ENCODE results near the gene DZIP1L. TPM values are rescaled to one million over a fixed set of nuclear protein-coding genes. Genes with fewer than 3 reads are reported as not detected.

The DZIP1L gene
- total and polyA plus RNA-seq, 2 donors: 1.1 to 1.5 TPM

GRCh38 chr3:138051947-138052802 lies 63.2 kb downstream of the DZIP1L start:
- Histone ChIP-seq H3K27ac (ENCODE audit: low read depth in 1 of 2, low read length in 1 of 2) (no peak overlapping the region), H3K9me3 (ENCODE audit: control insufficient read depth in 2 of 2, insufficient read depth in 1 of 2, low read length in 1 of 2) (no peaks in the 10 kb centered on the region), H3K4me3 (ENCODE audit: low read length in 2 of 2) (no peak overlapping the region), H3K27me3 (ENCODE audit: control insufficient read depth in 2 of 2, insufficient read depth in 1 of 2, low read length in 1 of 2) (no peaks in the 10 kb centered on the region), H3K4me1 (ENCODE audit: control insufficient read depth in 2 of 2, insufficient read depth in 2 of 2, low read length in 2 of 2) (no peaks in the 10 kb centered on the region), H3K36me3 (ENCODE audit: control insufficient read depth in 2 of 2, insufficient read depth in 2 of 2, low read length in 1 of 2) (no peaks in the 10 kb centered on the region)
- peak in 3 of 9 donors; percentile 3 to 7 (median 5) for DNase-seq (ENCODE audit: low read depth in 6 of 9, low spot score in 9 of 9)
- 56% methylated on average over 8 of the region's 8 CpGs for WGBS

GRCh38 chr3:138049157-138049919 lies 66.1 kb downstream of the DZIP1L start:
- 97% methylated on average over 9 of the region's 9 CpGs for WGBS
- H3K27me3 ChIP-seq (ENCODE audit: control insufficient read depth in 2 of 2, insufficient read depth in 1 of 2, low read length in 1 of 2): no peaks in the 10 kb centered on the region
- no peak overlapping the region for H3K27ac ChIP-seq (ENCODE audit: low read depth in 1 of 2, low read length in 1 of 2)
- DNase-seq (ENCODE audit: low read depth in 6 of 9, low spot score in 9 of 9): no peak
- no peaks in the 10 kb centered on the region for H3K36me3 ChIP-seq (ENCODE audit: control insufficient read depth in 2 of 2, insufficient read depth in 2 of 2, low read length in 1 of 2)
- H3K9me3 ChIP-seq (ENCODE audit: control insufficient read depth in 2 of 2, insufficient read depth in 1 of 2, low read length in 1 of 2): no peaks in the 10 kb centered on the region
- H3K4me3 ChIP-seq (ENCODE audit: low read length in 2 of 2): no peak overlapping the region
- H3K4me1 ChIP-seq (ENCODE audit: control insufficient read depth in 2 of 2, insufficient read depth in 2 of 2, low read length in 2 of 2): no peaks in the 10 kb centered on the region

GRCh38 chr3:138047596-138048158 lies 67.7 kb downstream of the DZIP1L start:
- H3K4me1 ChIP-seq (ENCODE audit: control insufficient read depth in 2 of 2, insufficient read depth in 2 of 2, low read length in 2 of 2): no peaks in the 10 kb centered on the region
- H3K36me3 ChIP-seq (ENCODE audit: control insufficient read depth in 2 of 2, insufficient read depth in 2 of 2, low read length in 1 of 2): no peaks in the 10 kb centered on the region
- no peak overlapping the region for H3K4me3 ChIP-seq (ENCODE audit: low read length in 2 of 2)
- DNase-seq (ENCODE audit: low read depth in 6 of 9, low spot score in 9 of 9): no peak
- H3K27ac ChIP-seq (ENCODE audit: low read depth in 1 of 2, low read length in 1 of 2): no peak overlapping the region
- 89% methylated on average over 5 of the region's 5 CpGs for WGBS
- no peaks in the 10 kb centered on the region for H3K9me3 ChIP-seq (ENCODE audit: control insufficient read depth in 2 of 2, insufficient read depth in 1 of 2, low read length in 1 of 2)
- no peaks in the 10 kb centered on the region for H3K27me3 ChIP-seq (ENCODE audit: control insufficient read depth in 2 of 2, insufficient read depth in 1 of 2, low read length in 1 of 2)

- no peaks in the 10 kb centered on the region for H3K9me3 ChIP-seq (ENCODE audit: control insufficient read depth in 2 of 2, insufficient read depth in 1 of 2, low read length in 1 of 2)
- WGBS: 94% methylated on average over 3 of the region's 3 CpGs
- H3K36me3 ChIP-seq (ENCODE audit: control insufficient read depth in 2 of 2, insufficient read depth in 2 of 2, low read length in 1 of 2): no peaks in the 10 kb centered on the region
- DNase-seq (ENCODE audit: low read depth in 6 of 9, low spot score in 9 of 9): no peak
- no peak overlapping the region for H3K4me3 ChIP-seq (ENCODE audit: low read length in 2 of 2)
- H3K27ac ChIP-seq (ENCODE audit: low read depth in 1 of 2, low read length in 1 of 2): no peak overlapping the region
- no peaks in the 10 kb centered on the region for H3K27me3 ChIP-seq (ENCODE audit: control insufficient read depth in 2 of 2, insufficient read depth in 1 of 2, low read length in 1 of 2)
- H3K4me1 ChIP-seq (ENCODE audit: control insufficient read depth in 2 of 2, insufficient read depth in 2 of 2, low read length in 2 of 2): no peaks in the 10 kb centered on the region
These were observed 68.5 kb downstream of the DZIP1L start for GRCh38 chr3:138046955-138047354.

- Histone ChIP-seq H3K4me3 (ENCODE audit: low read length in 2 of 2) (no peak overlapping the region), H3K4me1 (ENCODE audit: control insufficient read depth in 2 of 2, insufficient read depth in 2 of 2, low read length in 2 of 2) (no peaks in the 10 kb centered on the region), H3K9me3 (ENCODE audit: control insufficient read depth in 2 of 2, insufficient read depth in 1 of 2, low read length in 1 of 2) (no peaks in the 10 kb centered on the region), H3K27me3 (ENCODE audit: control insufficient read depth in 2 of 2, insufficient read depth in 1 of 2, low read length in 1 of 2) (no peaks in the 10 kb centered on the region), H3K27ac (ENCODE audit: low read depth in 1 of 2, low read length in 1 of 2) (no peak overlapping the region), H3K36me3 (ENCODE audit: control insufficient read depth in 2 of 2, insufficient read depth in 2 of 2, low read length in 1 of 2) (no peaks in the 10 kb centered on the region)
- 92% methylated on average over 3 of the region's 3 CpGs for WGBS
- no peak for DNase-seq (ENCODE audit: low read depth in 6 of 9, low spot score in 9 of 9)
These were observed 69.3 kb downstream of the DZIP1L start for GRCh38 chr3:138046085-138046484.

- H3K4me3 ChIP-seq (ENCODE audit: low read length in 2 of 2): no peak overlapping the region
- H3K4me1 ChIP-seq (ENCODE audit: control insufficient read depth in 2 of 2, insufficient read depth in 2 of 2, low read length in 2 of 2): no peaks in the 10 kb centered on the region
- 98% methylated on average over 3 of the region's 3 CpGs for WGBS
- H3K27me3 ChIP-seq (ENCODE audit: control insufficient read depth in 2 of 2, insufficient read depth in 1 of 2, low read length in 1 of 2): no peaks in the 10 kb centered on the region
- DNase-seq (ENCODE audit: low read depth in 6 of 9, low spot score in 9 of 9): no peak
- H3K9me3 ChIP-seq (ENCODE audit: control insufficient read depth in 2 of 2, insufficient read depth in 1 of 2, low read length in 1 of 2): no peaks in the 10 kb centered on the region
- H3K36me3 ChIP-seq (ENCODE audit: control insufficient read depth in 2 of 2, insufficient read depth in 2 of 2, low read length in 1 of 2): no peaks in the 10 kb centered on the region
- H3K27ac ChIP-seq (ENCODE audit: low read depth in 1 of 2, low read length in 1 of 2): no peak overlapping the region
These were observed 72.0 kb downstream of the DZIP1L start for GRCh38 chr3:138043266-138044029.

GRCh38 chr3:138042043-138042442 lies 73.4 kb downstream of the DZIP1L start:
- Histone ChIP-seq H3K27me3 (ENCODE audit: control insufficient read depth in 2 of 2, insufficient read depth in 1 of 2, low read length in 1 of 2) (no peaks in the 10 kb centered on the region), H3K4me3 (ENCODE audit: low read length in 2 of 2) (no peak overlapping the region)

GRCh38 chr3:138038725-138039462 lies 76.5 kb downstream of the DZIP1L start:
- no peaks in the 10 kb centered on the region for H3K27me3 ChIP-seq (ENCODE audit: control insufficient read depth in 2 of 2, insufficient read depth in 1 of 2, low read length in 1 of 2)
- H3K9me3 ChIP-seq (ENCODE audit: control insufficient read depth in 2 of 2, insufficient read depth in 1 of 2, low read length in 1 of 2): no peaks in the 10 kb centered on the region
- no peak overlapping the region for H3K27ac ChIP-seq (ENCODE audit: low read depth in 1 of 2, low read length in 1 of 2)
- H3K4me3 ChIP-seq (ENCODE audit: low read length in 2 of 2): no peak overlapping the region
- no peaks in the 10 kb centered on the region for H3K36me3 ChIP-seq (ENCODE audit: control insufficient read depth in 2 of 2, insufficient read depth in 2 of 2, low read length in 1 of 2)
- H3K4me1 ChIP-seq (ENCODE audit: control insufficient read depth in 2 of 2, insufficient read depth in 2 of 2, low read length in 2 of 2): no peaks in the 10 kb centered on the region
- 92% methylated on average over 4 of the region's 4 CpGs for WGBS
- no peak for DNase-seq (ENCODE audit: low read depth in 6 of 9, low spot score in 9 of 9)

More at GRCh38 chr3:138042043-138042442, 73.4 kb downstream of the DZIP1L start:
- DNase-seq (ENCODE audit: low read depth in 6 of 9, low spot score in 9 of 9): no peak
- no peaks in the 10 kb centered on the region for H3K4me1 ChIP-seq (ENCODE audit: control insufficient read depth in 2 of 2, insufficient read depth in 2 of 2, low read length in 2 of 2)
- H3K9me3 ChIP-seq (ENCODE audit: control insufficient read depth in 2 of 2, insufficient read depth in 1 of 2, low read length in 1 of 2): no peaks in the 10 kb centered on the region
- H3K27ac ChIP-seq (ENCODE audit: low read depth in 1 of 2, low read length in 1 of 2): no peak overlapping the region
- H3K36me3 ChIP-seq (ENCODE audit: control insufficient read depth in 2 of 2, insufficient read depth in 2 of 2, low read length in 1 of 2): no peaks in the 10 kb centered on the region
- 97% methylated on average over 2 of the region's 2 CpGs for WGBS
